Right lobe of liver (tissue), 6 donors: ENCODE results near the gene IER2. TPM values are rescaled to one million over a fixed set of nuclear protein-coding genes. Genes with fewer than 3 reads are reported as not detected.

Experiments
- ATAC-seq, 4 donors: fragments of 200-7000 bp; cut with Tn5 transposase; one replicate each; pipeline ENCODE4 v1.9.1; 2020; ENCODE audit warnings: mild to moderate bottlenecking in 4 of 4, moderate library complexity in 4 of 4
- DNase-seq, 3 donors: peaks; one replicate each; pipeline ENCODE4 v3.0.0-alpha.2; 2020
- H3K27ac ChIP-seq, 3 donors: fragments of 200-600 bp; one replicate each; pipeline ENCODE4 v1.8.0; 2022
- H3K27me3 ChIP-seq, 2 donors: fragments of 200-600 bp; one replicate each; pipeline ENCODE4 v1.8.0; 2022
- H3K36me3 ChIP-seq, 4 donors: fragments of 200-600 bp; sonication (generic) in 1 of 4; one replicate each; pipeline versions ENCODE4 v1.5.1 to v1.8.0; 2017 to 2022; ENCODE audit warnings: control low read depth in 1 of 4
- H3K4me1 ChIP-seq, 4 donors: fragments of 200-600 bp; sonication (generic) in 1 of 4; one replicate each; pipeline versions ENCODE4 v1.5.1 to v1.8.0; 2017 to 2022; ENCODE audit warnings: control low read depth in 1 of 4
- H3K4me3 ChIP-seq, 3 donors: fragments of 200-600 bp; one replicate each; pipeline ENCODE4 v1.8.0; 2022
- H3K9me3 ChIP-seq, 4 donors: fragments of 200-600 bp; sonication (generic) in 1 of 4; one replicate each; pipeline versions ENCODE4 v1.5.1 to v1.8.0; 2017 to 2022; ENCODE audit warnings: control low read depth in 1 of 4
- CTCF ChIP-seq, 4 donors: fragments of 200-600 bp in 3 of 4; fragments of 450-650 bp in 1 of 4; IDR thresholded peaks; one replicate each; pipeline versions ENCODE4 v1.5.1 to v1.8.0; 2016 to 2022; ENCODE audit warnings: antibody characterized with exemption in 4 of 4, mild to moderate bottlenecking in 2 of 4
- POLR2A ChIP-seq: fragments of 450-650 bp; IDR thresholded peaks from one replicate; pipeline ENCODE4 v1.6.1; 2017; ENCODE audit warnings: antibody characterized with exemption, mild to moderate bottlenecking
- WGBS: methylation state at CpG from one replicate; pipeline ENCODE4 v1.1.6; 2018; ENCODE audit warnings: low coverage, low lambda C conversion rate; ENCODE audit not compliant: insufficient coverage; ENCODE audit errors: missing lambda C conversion rate; 5-methylcytosine and 5-hydroxymethylcytosine counted together
- intact Hi-C, 2 donors: fragments of 100-400 bp; cut with DNase I; formaldehyde crosslinking; loops; one replicate each; pipeline versions ENCODE4 v1.11.2 to v1.14.1; 2022
- total RNA-seq, 6 experiments: library from RNA; depleted of rRNA in 2 of 6; stranded (reverse); fragments of >200 nt in 2 of 6; fragmentation: NEBNext Ultra II Directional in 3 of 6; extraction: Animal tissue kit (Norgen Biotek cat#: 25700) in 3 of 6; gene quantifications; one replicate each; pipeline versions ENCODE4 v1.1.0 to v1.2.4, GENCODE V29; 2016 to 2023
- donor health status: DM: no; HTN: yes; CAD: no.
- donor health status: DM: no; HTN: no; CAD: no.
- donor health status: DM: no; HTN: no; CAD: no.
- donor health status: DM: no; HTN: yes; CAD: no.
- donor health status: DM: no; HTN: yes; CAD: no.

IER2 gene
- total RNA-seq, 6 experiments from 2014 or later, result 19.1 to 86.6 (median 23.8) TPM

DNA sequence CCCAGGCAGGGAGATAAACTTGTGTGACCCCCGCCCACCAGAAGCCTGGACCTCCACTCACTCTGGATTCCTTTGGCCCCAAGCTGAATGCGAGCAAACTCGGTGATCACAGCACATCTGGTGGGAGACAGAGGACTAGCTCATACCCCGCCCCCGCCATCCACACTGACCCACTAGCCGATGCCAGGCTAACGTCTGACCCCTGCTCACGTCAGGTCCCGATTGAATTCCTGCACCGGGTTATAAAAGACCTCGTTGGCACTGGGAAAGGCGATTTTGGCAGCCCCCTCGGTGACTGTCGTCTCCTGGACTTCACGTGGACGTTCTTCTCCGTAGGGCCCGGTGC lies 34.3 kb upstream of the IER2 start:
- TF ChIP-seq POLR2A (no peak), CTCF (IDR thresholded peaks at IDR 0.05) (no peak)
- intact Hi-C loops, result no loop called here
- H3K4me1 ChIP-seq, result peaks cover 0 to 16% (median 7%) of the 10 kb centered on the region in 4 donors
- WGBS, result 29% methylated on average over 1 of the region's 18 CpGs
- H3K27ac ChIP-seq, result peak overlapping the region in 2 of 3 donors; percentile 17 to 21
- H3K4me3 ChIP-seq, result peak overlapping the region; percentile 97 to 99 (median 98)
- DNase-seq (peak in 1 of 3 donors; percentile 46), ATAC-seq (no peak)
- H3K36me3 ChIP-seq, result peaks cover 0 to 18% (median 0%) of the 10 kb centered on the region in 4 donors
- no peaks in the 10 kb centered on the region for H3K9me3 ChIP-seq
- no peaks in the 10 kb centered on the region for H3K27me3 ChIP-seq

DNA sequence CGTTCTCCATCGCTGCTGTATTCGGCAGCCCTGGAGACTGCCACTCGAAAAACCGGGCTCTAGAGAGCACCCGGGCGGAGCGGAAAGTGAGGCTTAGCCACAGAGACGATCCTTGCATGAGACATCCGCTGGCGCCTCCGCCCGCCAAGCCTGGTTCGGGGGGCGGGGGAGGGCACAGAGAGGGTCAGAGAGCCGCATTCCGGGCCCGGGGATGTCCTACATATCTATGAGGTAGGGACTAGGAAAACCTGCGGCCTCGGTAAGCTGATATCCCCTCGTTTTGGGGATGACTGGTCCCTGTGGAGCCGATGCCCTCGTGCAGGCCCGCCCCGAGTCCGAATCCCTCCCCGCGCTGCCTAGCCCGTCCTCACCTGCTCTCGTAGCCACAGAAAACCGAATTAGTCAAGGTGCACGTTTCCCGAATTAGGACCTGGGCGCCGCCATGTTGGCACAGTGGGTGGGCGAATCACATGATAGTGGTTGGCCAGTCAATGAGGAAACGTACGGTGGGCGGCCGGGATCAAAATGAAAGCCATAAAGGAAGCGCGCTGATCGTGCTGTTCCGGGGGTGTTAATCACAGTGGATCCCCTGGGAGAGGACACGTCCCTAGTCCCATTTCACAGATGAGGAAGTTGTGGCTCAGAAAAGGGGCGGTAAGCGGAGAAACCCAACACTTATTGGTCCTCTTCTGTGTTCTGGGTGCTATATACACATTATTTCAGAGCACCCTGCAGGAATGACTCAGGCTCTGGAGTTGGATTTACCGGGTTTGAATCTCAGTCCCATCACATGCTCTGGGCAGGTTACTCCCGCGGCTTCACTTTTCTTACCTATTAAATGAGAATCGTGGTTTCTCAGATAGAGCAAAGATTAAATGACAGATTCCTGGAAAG lies 33.7 kb upstream of the IER2 start, which contains the start of gene TRMT1:
TRMT1 (minus strand) TSS at position 459 of the 894 bp plus-strand sequence; CDS start at position 118, 341 bp downstream.
- Histone ChIP-seq H3K36me3 (peaks cover 0 to 18% (median 0%) of the 10 kb centered on the region in 4 donors), H3K4me1 (peaks cover 0 to 16% (median 7%) of the 10 kb centered on the region in 4 donors), H3K27ac (peak within 1 kb of the TSS; percentile 17 to 56 (median 42)), H3K27me3 (no peaks in the 10 kb centered on the region), H3K9me3 (no peaks in the 10 kb centered on the region), H3K4me3 (peak within 1 kb of the TSS; percentile 97 to 99 (median 98))
- WGBS, result 0% methylated on average over 15 of the region's 51 CpGs
- TF ChIP-seq CTCF (IDR thresholded peaks at IDR 0.05) (no peak), POLR2A (peak; percentile 15)
- DNase-seq (peak; percentile 91 to 95 (median 93)), ATAC-seq (peak; percentile 69 to 85 (median 79))
- intact Hi-C loops, result no loop called here

DNA sequence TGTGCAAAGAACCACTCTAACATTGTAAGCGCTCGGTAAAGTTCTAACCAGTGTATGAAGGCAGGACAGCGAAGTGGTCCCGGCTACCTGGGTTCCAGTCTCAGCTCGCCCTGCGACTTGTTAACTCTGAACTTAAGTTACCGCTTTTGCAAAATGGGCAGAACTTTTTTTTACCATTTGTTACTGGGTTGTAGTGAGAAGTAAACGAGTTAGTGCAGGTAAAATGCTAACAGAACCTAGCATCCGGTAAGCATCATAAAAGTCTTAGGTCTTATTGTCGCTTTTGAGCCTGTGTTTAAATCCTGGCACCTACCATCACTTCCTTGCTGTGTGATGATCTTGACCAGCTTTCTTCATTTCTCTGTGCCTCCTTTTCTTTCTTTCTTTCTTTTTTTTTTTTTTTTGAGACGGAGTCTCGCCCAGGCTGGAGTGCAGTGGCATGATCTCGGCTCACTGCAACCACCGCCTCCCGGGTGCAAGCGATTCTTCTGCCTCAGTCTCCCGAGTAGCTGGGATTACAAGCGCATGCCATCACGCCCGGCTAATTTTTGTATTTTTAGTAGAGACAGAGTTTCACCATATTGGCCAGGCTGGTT lies 32.9 kb upstream of the IER2 start:
- 14% methylated on average over 20 of the region's 20 CpGs for WGBS
- DNase-seq (no peak), ATAC-seq (peak; percentile 1 to 14 (median 5))
- intact Hi-C loops, result no loop called here
- peak overlapping the region; percentile 17 to 56 (median 42) for H3K27ac ChIP-seq
- H3K4me1 ChIP-seq, result peaks cover 0 to 16% (median 7%) of the 10 kb centered on the region in 4 donors
- peak overlapping the region; percentile 97 to 99 (median 98) for H3K4me3 ChIP-seq
- no peaks in the 10 kb centered on the region for H3K9me3 ChIP-seq
- H3K27me3 ChIP-seq, result no peaks in the 10 kb centered on the region
- H3K36me3 ChIP-seq, result peaks cover 0 to 17% (median 0%) of the 10 kb centered on the region in 4 donors
- TF ChIP-seq CTCF (IDR thresholded peaks at IDR 0.05) (no peak), POLR2A (no peak)

- ATAC-seq (peak; percentile 87 to 95 (median 90)), DNase-seq (peak; percentile 91 to 93 (median 92))
- Histone ChIP-seq H3K4me3 (peak within 1 kb of the TSS; percentile 97 to 99 (median 98)), H3K27ac (peak within 1 kb of the TSS; percentile 42 to 56 (median 49)), H3K4me1 (peaks cover 0 to 16% (median 7%) of the 10 kb centered on the region in 4 donors), H3K36me3 (peaks cover 0 to 12% (median 0%) of the 10 kb centered on the region in 4 donors), H3K9me3 (no peaks in the 10 kb centered on the region), H3K27me3 (no peaks in the 10 kb centered on the region)
- WGBS, result 6% methylated on average over 29 of the region's 65 CpGs
- TF ChIP-seq CTCF (IDR thresholded peaks at IDR 0.05) (no peak), POLR2A (no peak)
- intact Hi-C loops, result no loop called here
Measured at GRCh38 chr19:13117772-13118423, 32.3 kb upstream of the IER2 start, which contains the start of gene NACC1. Gene NACC1 (plus strand): TSS chr19:13118264. CDS start chr19:13135208, 16,944 bp downstream.
